ENCODE measurements around the gene CCDC141.

Gene CCDC141

GRCh38 chr2:178863130-178863855 lies 186.6 kb downstream of the CCDC141 start:
- Histone ChIP-seq H3K4me1 (no peaks in the 10 kb centered on the region), H3K9ac (no peak overlapping the region), H3K27me3 (no peaks in the 10 kb centered on the region), H3K36me3 (no peaks in the 10 kb centered on the region), H3K4me2 (no peak overlapping the region), H3K4me3 (no peak overlapping the region), H4K20me1 (no peaks in the 10 kb centered on the region), H3K9me3 (no peaks in the 10 kb centered on the region), H3K27ac (no peak overlapping the region)
- TF ChIP-seq Cebpa-rat (IDR thresholded peaks at IDR 0.05), result no peak

- Histone ChIP-seq H3K27ac (no peak overlapping the region), H3K27me3 (no peaks in the 10 kb centered on the region), H3K4me2 (no peak overlapping the region), H4K20me1 (no peaks in the 10 kb centered on the region), H3K9me3 (no peaks in the 10 kb centered on the region), H3K4me3 (no peak overlapping the region), H3K36me3 (no peaks in the 10 kb centered on the region), H3K4me1 (no peaks in the 10 kb centered on the region), H3K9ac (no peak overlapping the region)
- TF ChIP-seq Cebpa-rat (IDR thresholded peaks at IDR 0.05), result no peak
Measured at GRCh38 chr2:178860551-178860950, 189.4 kb downstream of the CCDC141 start.

- Histone ChIP-seq H3K4me2 (no peak overlapping the region), H3K27ac (no peak overlapping the region), H3K4me3 (no peak overlapping the region), H3K4me1 (no peaks in the 10 kb centered on the region), H4K20me1 (no peaks in the 10 kb centered on the region), H3K27me3 (no peaks in the 10 kb centered on the region), H3K9ac (no peak overlapping the region), H3K36me3 (no peaks in the 10 kb centered on the region), H3K9me3 (no peaks in the 10 kb centered on the region)
- no peak for TF ChIP-seq Cebpa-rat (IDR thresholded peaks at IDR 0.05)
Measured at GRCh38 chr2:178859730-178860129, 190.2 kb downstream of the CCDC141 start.

GRCh38 chr2:178858896-178859625 lies 190.9 kb downstream of the CCDC141 start:
- H3K27me3 ChIP-seq, result no peaks in the 10 kb centered on the region
- no peaks in the 10 kb centered on the region for H4K20me1 ChIP-seq
- H3K9me3 ChIP-seq, result no peaks in the 10 kb centered on the region
- no peak overlapping the region for H3K9ac ChIP-seq
- H3K4me2 ChIP-seq, result no peak overlapping the region
- H3K36me3 ChIP-seq, result no peaks in the 10 kb centered on the region
- no peak overlapping the region for H3K27ac ChIP-seq
- no peak for TF ChIP-seq Cebpa-rat (IDR thresholded peaks at IDR 0.05)
- H3K4me1 ChIP-seq, result no peaks in the 10 kb centered on the region
- H3K4me3 ChIP-seq, result no peak overlapping the region

- no peak overlapping the region for H3K4me2 ChIP-seq
- H3K4me1 ChIP-seq, result no peaks in the 10 kb centered on the region
- no peak overlapping the region for H3K9ac ChIP-seq
- no peak overlapping the region for H3K27ac ChIP-seq
- H4K20me1 ChIP-seq, result no peaks in the 10 kb centered on the region
- H3K36me3 ChIP-seq, result no peaks in the 10 kb centered on the region
- H3K9me3 ChIP-seq, result no peaks in the 10 kb centered on the region
- H3K4me3 ChIP-seq, result no peak overlapping the region
- no peaks in the 10 kb centered on the region for H3K27me3 ChIP-seq
- no peak for TF ChIP-seq Cebpa-rat (IDR thresholded peaks at IDR 0.05)
Measured at GRCh38 chr2:178855151-178855550, 194.8 kb downstream of the CCDC141 start.

- Histone ChIP-seq H3K27ac (no peak overlapping the region), H3K27me3 (no peaks in the 10 kb centered on the region), H3K9me3 (no peaks in the 10 kb centered on the region), H3K4me3 (no peak overlapping the region), H3K9ac (no peak overlapping the region), H3K4me2 (no peak overlapping the region), H4K20me1 (no peaks in the 10 kb centered on the region), H3K36me3 (no peaks in the 10 kb centered on the region), H3K4me1 (no peaks in the 10 kb centered on the region)
- no peak for TF ChIP-seq Cebpa-rat (IDR thresholded peaks at IDR 0.05)
Measured at GRCh38 chr2:178848335-178848734, 201.6 kb downstream of the CCDC141 start.

GRCh38 chr2:178846458-178846802 lies 203.5 kb downstream of the CCDC141 start:
- no peak for TF ChIP-seq Cebpa-rat (IDR thresholded peaks at IDR 0.05)
- no peaks in the 10 kb centered on the region for H3K4me1 ChIP-seq
- no peaks in the 10 kb centered on the region for H3K9me3 ChIP-seq
- H3K9ac ChIP-seq, result no peak overlapping the region
- H4K20me1 ChIP-seq, result no peaks in the 10 kb centered on the region
- no peak overlapping the region for H3K4me2 ChIP-seq
- no peaks in the 10 kb centered on the region for H3K36me3 ChIP-seq
- H3K4me3 ChIP-seq, result no peak overlapping the region
- H3K27ac ChIP-seq, result no peak overlapping the region
- H3K27me3 ChIP-seq, result no peaks in the 10 kb centered on the region

GRCh38 chr2:178845566-178846457 lies 204.1 kb downstream of the CCDC141 start:
- Histone ChIP-seq H3K27me3 (no peaks in the 10 kb centered on the region), H3K9me3 (no peaks in the 10 kb centered on the region), H3K36me3 (no peaks in the 10 kb centered on the region), H3K4me2 (no peak overlapping the region), H3K4me1 (no peaks in the 10 kb centered on the region), H3K4me3 (no peak overlapping the region), H3K27ac (no peak overlapping the region), H4K20me1 (no peaks in the 10 kb centered on the region), H3K9ac (no peak overlapping the region)
- no peak for TF ChIP-seq Cebpa-rat (IDR thresholded peaks at IDR 0.05)

- Histone ChIP-seq H3K9me3 (no peaks in the 10 kb centered on the region), H3K36me3 (no peaks in the 10 kb centered on the region), H3K9ac (no peak overlapping the region), H3K27ac (no peak overlapping the region), H3K4me2 (no peak overlapping the region), H3K4me1 (no peaks in the 10 kb centered on the region), H3K4me3 (no peak overlapping the region), H3K27me3 (no peaks in the 10 kb centered on the region), H4K20me1 (no peaks in the 10 kb centered on the region)
- TF ChIP-seq Cebpa-rat (IDR thresholded peaks at IDR 0.05), result no peak
Measured at GRCh38 chr2:178844701-178845100, 205.2 kb downstream of the CCDC141 start.

- no peaks in the 10 kb centered on the region for H3K9me3 ChIP-seq
Measured at GRCh38 chr2:178844269-178844668, 205.7 kb downstream of the CCDC141 start.

More at GRCh38 chr2:178844269-178844668, 205.7 kb downstream of the CCDC141 start:
- TF ChIP-seq Cebpa-rat (IDR thresholded peaks at IDR 0.05), result no peak
- Histone ChIP-seq H3K27ac (no peak overlapping the region), H3K4me1 (no peaks in the 10 kb centered on the region), H3K36me3 (no peaks in the 10 kb centered on the region), H3K9ac (no peak overlapping the region), H3K27me3 (no peaks in the 10 kb centered on the region), H3K4me3 (no peak overlapping the region), H3K4me2 (no peak overlapping the region), H4K20me1 (no peaks in the 10 kb centered on the region)

Measured in BLaER1 (cell line).